LNCaP clone FGC (cell line): ENCODE measurements around the gene PGBD5.
"Not testable (repeated sequence)": the region's sequence is repeated elsewhere in the genome, so short reads cannot be mapped to it uniquely, and the experiment has no call there.

Experiments used
- DNase-seq: peaks from one replicate; pipeline ENCODE4 v3.0.0-alpha.2; 2011; ENCODE audit warnings: low read depth
- H3K4me3 ChIP-seq: 2 replicates; pipeline ENCODE4 v1.5.1; 2011; ENCODE audit warnings: mild to moderate bottlenecking, low read depth, low read length, control low read depth
- CTCF ChIP-seq: IDR thresholded peaks from 2 replicates; pipeline ENCODE4 v1.5.1; 2012; ENCODE audit warnings: mild to moderate bottlenecking; ENCODE audit not compliant: control insufficient read depth, insufficient read depth; ENCODE audit errors: extremely low read depth

Gene PGBD5

GRCh38 chr1:230426246-230427093 is at the start of gene PGBD5:
PGBD5 (minus strand) TSS chr1:230426332; CDS start chr1:230425928, 404 bp downstream.
- DNase-seq, result peak; percentile 10
- peak within 1 kb of the TSS; percentile 42 for H3K4me3 ChIP-seq

GRCh38 chr1:230474924-230475323 is 48.8 kb upstream of the PGBD5 start:
- not testable (repeated sequence) for H3K4me3 ChIP-seq, DNase-seq

More at GRCh38 chr1:230426246-230427093, at the start of gene PGBD5:
- 0 out of 2 replicates have a peak, but pooled peaks have one; percentile 1 for TF ChIP-seq CTCF

- not testable (repeated sequence) for H3K4me3 ChIP-seq, DNase-seq
Observed at GRCh38 chr1:230470750-230471149, 44.6 kb upstream of the PGBD5 start.

GRCh38 chr1:230469271-230469670 is 43.1 kb upstream of the PGBD5 start:
- DNase-seq, result no peak
- H3K4me3 ChIP-seq, result no peak overlapping the region
- TF ChIP-seq CTCF, result no peak

- no peak for DNase-seq
- no peak overlapping the region for H3K4me3 ChIP-seq
- TF ChIP-seq CTCF, result no peak
Observed at GRCh38 chr1:230465691-230466090, 39.6 kb upstream of the PGBD5 start.

- no peak for DNase-seq
- TF ChIP-seq CTCF, result no peak
- no peak overlapping the region for H3K4me3 ChIP-seq
Observed at GRCh38 chr1:230464671-230465070, 38.5 kb upstream of the PGBD5 start.

- TF ChIP-seq CTCF, result no peak
- no peak for DNase-seq
- H3K4me3 ChIP-seq, result no peak overlapping the region
Observed at GRCh38 chr1:230463760-230464159, 37.6 kb upstream of the PGBD5 start.

GRCh38 chr1:230463326-230463725 is 37.2 kb upstream of the PGBD5 start:
- H3K4me3 ChIP-seq, result no peak overlapping the region
- no peak for DNase-seq
- no peak for TF ChIP-seq CTCF
